ENCODE results near the gene UNK.

Gene UNK

GRCh38 chr17:75819116-75819515, 34.5 kb downstream of the UNK start:
- Histone ChIP-seq H3K27me3 (ENCODE audit: insufficient read depth, poor library complexity, severe bottlenecking) (no peaks in the 10 kb centered on the region), H3K36me3 (ENCODE audit: low read depth) (peaks cover 42% of the 10 kb centered on the region), H3K9me3 (ENCODE audit: severe bottlenecking) (no peaks in the 10 kb centered on the region), H3K27ac (ENCODE audit: poor library complexity, severe bottlenecking) (no peak overlapping the region), H3K4me1 (ENCODE audit: insufficient read depth, poor library complexity, severe bottlenecking) (peaks cover 9% of the 10 kb centered on the region), H3K4me3 (ENCODE audit: severe bottlenecking) (no peak overlapping the region)
- ATAC-seq (ENCODE audit: low read depth) (no peak), DNase-seq (ENCODE audit: low spot score) (no peak)
- TF ChIP-seq CTCF (IDR thresholded peaks at IDR 0.05; ENCODE audit: poor library complexity, severe bottlenecking), result peak; percentile 14

GRCh38 chr17:75819678-75820077, 35.1 kb downstream of the UNK start:
- Histone ChIP-seq H3K27ac (ENCODE audit: poor library complexity, severe bottlenecking) (no peak overlapping the region), H3K36me3 (ENCODE audit: low read depth) (peaks cover 47% of the 10 kb centered on the region), H3K9me3 (ENCODE audit: severe bottlenecking) (no peaks in the 10 kb centered on the region), H3K27me3 (ENCODE audit: insufficient read depth, poor library complexity, severe bottlenecking) (no peaks in the 10 kb centered on the region), H3K4me3 (ENCODE audit: severe bottlenecking) (no peak overlapping the region), H3K4me1 (ENCODE audit: insufficient read depth, poor library complexity, severe bottlenecking) (peaks cover 6% of the 10 kb centered on the region)
- ATAC-seq (ENCODE audit: low read depth), result no peak
- TF ChIP-seq CTCF (IDR thresholded peaks at IDR 0.05; ENCODE audit: poor library complexity, severe bottlenecking), result no peak
- DNase-seq (ENCODE audit: low spot score), result no peak

- no peak overlapping the region for H3K27ac ChIP-seq (ENCODE audit: poor library complexity, severe bottlenecking)
- no peak for DNase-seq (ENCODE audit: low spot score)
- no peak for ATAC-seq (ENCODE audit: low read depth)
- peaks cover under 1% of the 10 kb centered on the region for H3K4me1 ChIP-seq (ENCODE audit: insufficient read depth, poor library complexity, severe bottlenecking)
- H3K4me3 ChIP-seq (ENCODE audit: severe bottlenecking), result no peak overlapping the region
- no peak for TF ChIP-seq CTCF (IDR thresholded peaks at IDR 0.05; ENCODE audit: poor library complexity, severe bottlenecking)
- H3K9me3 ChIP-seq (ENCODE audit: severe bottlenecking), result no peaks in the 10 kb centered on the region
- H3K27me3 ChIP-seq (ENCODE audit: insufficient read depth, poor library complexity, severe bottlenecking), result no peaks in the 10 kb centered on the region
- peaks cover 48% of the 10 kb centered on the region for H3K36me3 ChIP-seq (ENCODE audit: low read depth)
Measured at GRCh38 chr17:75820094-75821080, 35.8 kb downstream of the UNK start.

DNA sequence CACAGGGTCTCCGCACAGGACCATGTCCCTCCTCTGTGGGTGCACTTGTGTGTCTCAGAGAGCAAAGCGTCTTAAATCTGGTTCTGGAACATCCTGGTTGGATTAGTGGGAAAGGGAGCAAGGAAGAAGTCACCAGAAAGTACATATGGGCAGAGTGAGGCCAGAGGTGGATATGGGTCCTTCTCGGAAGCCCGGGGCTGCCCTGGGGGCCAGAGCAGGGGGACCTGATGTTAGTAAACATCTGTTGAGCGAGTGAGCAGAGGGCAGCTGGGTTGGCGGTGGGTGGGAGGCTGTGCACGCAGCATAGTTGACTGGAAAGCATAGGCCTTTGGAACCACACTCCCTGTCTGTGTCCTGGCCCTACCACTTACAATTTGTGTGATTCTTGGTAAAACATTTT, 36.9 kb downstream of the UNK start:
- DNase-seq (ENCODE audit: low spot score) (no peak), ATAC-seq (ENCODE audit: low read depth) (no peak)
- Histone ChIP-seq H3K4me1 (ENCODE audit: insufficient read depth, poor library complexity, severe bottlenecking) (no peaks in the 10 kb centered on the region), H3K27ac (ENCODE audit: poor library complexity, severe bottlenecking) (no peak overlapping the region), H3K27me3 (ENCODE audit: insufficient read depth, poor library complexity, severe bottlenecking) (no peaks in the 10 kb centered on the region), H3K4me3 (ENCODE audit: severe bottlenecking) (no peak overlapping the region), H3K36me3 (ENCODE audit: low read depth) (peaks cover 45% of the 10 kb centered on the region), H3K9me3 (ENCODE audit: severe bottlenecking) (no peaks in the 10 kb centered on the region)
- TF ChIP-seq CTCF (IDR thresholded peaks at IDR 0.05; ENCODE audit: poor library complexity, severe bottlenecking), result no peak
